ENCODE data around the gene MAFG. TPM values are rescaled to one million over a fixed set of nuclear protein-coding genes. Genes with fewer than 3 reads are reported as not detected.
A peak's percentile ranks its signal among the peaks of the same experiment; 100 is the strongest.

Gene MAFG
- total RNA-seq, 1 experiment from 2014 or later = 29.8 TPM

GRCh38 chr17:81935709-81936084 lies 8.2 kb upstream of the MAFG start:
- peaks cover 15% of the 10 kb centered on the region; the same call in 1 of the 2 replicates for H3K4me1 Mint-ChIP-seq
- no peak for TF ChIP-seq KAT7 (CRISPR knock-in tag; IDR thresholded peaks at IDR 0.05; ENCODE audit: borderline replicate concordance)
- TF ChIP-seq FOXP4 (CRISPR knock-in tag; IDR thresholded peaks at IDR 0.05) = no peak
- no peak for TF ChIP-seq NFATC4 (CRISPR knock-in tag; IDR thresholded peaks at IDR 0.05)
- no peak for TF ChIP-seq ZNF425 (CRISPR knock-in tag; conservative IDR thresholded peaks at IDR 0.05)
- no peak for DNase-seq (ENCODE audit: low spot score)
- CTCF ChIA-PET = interaction anchor here (1.3 to 2.1 kb wide), 3 partner anchors 8 to 95 kb away, joined by 3 to 8 read pairs (median 5); partner anchors contain the start of genes MAFG and RAC3
- H3K9me3 Mint-ChIP-seq = no peaks in the 10 kb centered on the region
- POLR2A ChIA-PET = no interaction called here
- peaks cover 10% of the 10 kb centered on the region; the same call in 1 of the 2 replicates for H3K36me3 Mint-ChIP-seq
- peak overlapping the region; percentile 88 for H3K4me3 Mint-ChIP-seq
- ATAC-seq = no peak
- no peak overlapping the region for H3K27ac Mint-ChIP-seq
- peaks cover 6% of the 10 kb centered on the region for H3K27me3 Mint-ChIP-seq (ENCODE audit: low read depth)

DNA sequence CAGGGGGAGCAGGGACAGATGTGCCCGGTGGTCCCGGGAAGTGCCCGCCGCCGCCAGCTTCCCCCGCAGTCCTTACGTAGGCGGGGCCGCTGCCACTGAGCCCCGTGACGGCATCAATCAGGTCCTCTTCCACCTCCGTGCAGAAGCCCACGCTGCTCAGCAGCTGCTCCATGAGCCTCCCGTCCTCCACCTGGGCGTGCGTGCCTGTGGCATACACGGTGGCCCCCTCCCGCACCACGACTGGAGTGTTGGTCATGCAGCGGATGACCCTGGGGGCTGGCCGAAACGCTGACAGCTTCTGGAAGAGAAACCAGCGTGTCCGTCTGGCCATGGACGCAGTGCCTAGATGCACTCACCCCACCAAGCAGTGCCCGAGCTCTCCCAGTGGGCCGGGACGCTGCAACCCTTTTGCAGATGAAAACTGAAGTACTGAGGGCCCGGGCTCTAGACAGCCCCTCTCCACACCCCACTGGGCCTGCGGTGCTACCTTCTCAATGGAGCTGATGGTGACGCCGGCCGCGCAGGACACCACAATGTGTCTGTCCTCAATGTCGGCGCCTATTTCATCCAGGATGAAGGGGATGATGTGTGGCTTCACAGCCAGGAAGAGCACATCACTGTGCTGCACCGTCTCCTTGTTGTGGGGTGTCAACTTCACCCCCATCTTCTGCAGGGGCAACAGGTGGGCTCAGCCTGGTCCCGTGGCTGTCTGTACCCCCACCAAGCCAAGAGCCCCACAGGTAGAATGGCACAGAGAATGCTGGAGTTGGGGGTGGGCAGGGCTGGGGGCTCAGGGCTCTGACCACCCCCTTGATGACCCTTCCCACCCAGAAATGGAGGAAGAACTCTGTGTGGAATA lies 7.5 kb upstream of the MAFG start:
- ChIA-PET POLR2A (interaction anchor here (1.0 kb wide), 1 partner anchor 143 kb away, joined by 3 read pairs; no protein-coding TSS in a partner anchor), CTCF (interaction anchor here (0.7 to 1.4 kb wide), 2 partner anchors 85 to 96 kb away, joined by 5 read pairs; partner anchors contain the start of gene RAC3)
- Mint-ChIP-seq H3K27me3 (ENCODE audit: low read depth) (peaks cover 5% of the 10 kb centered on the region), H3K9me3 (no peaks in the 10 kb centered on the region), H3K4me3 (peak overlapping the region; percentile 88), H3K27ac (no peak overlapping the region), H3K36me3 (peaks cover 10% of the 10 kb centered on the region; the same call in 1 of the 2 replicates), H3K4me1 (peaks cover 15% of the 10 kb centered on the region; the same call in 1 of the 2 replicates)
- TF ChIP-seq SP1 (CRISPR knock-in tag; conservative IDR thresholded peaks at IDR 0.05) (no peak), HMGXB4 (CRISPR knock-in tag; IDR thresholded peaks at IDR 0.05) (no peak)
- ATAC-seq (no peak), DNase-seq (ENCODE audit: low spot score) (no peak)

DNA sequence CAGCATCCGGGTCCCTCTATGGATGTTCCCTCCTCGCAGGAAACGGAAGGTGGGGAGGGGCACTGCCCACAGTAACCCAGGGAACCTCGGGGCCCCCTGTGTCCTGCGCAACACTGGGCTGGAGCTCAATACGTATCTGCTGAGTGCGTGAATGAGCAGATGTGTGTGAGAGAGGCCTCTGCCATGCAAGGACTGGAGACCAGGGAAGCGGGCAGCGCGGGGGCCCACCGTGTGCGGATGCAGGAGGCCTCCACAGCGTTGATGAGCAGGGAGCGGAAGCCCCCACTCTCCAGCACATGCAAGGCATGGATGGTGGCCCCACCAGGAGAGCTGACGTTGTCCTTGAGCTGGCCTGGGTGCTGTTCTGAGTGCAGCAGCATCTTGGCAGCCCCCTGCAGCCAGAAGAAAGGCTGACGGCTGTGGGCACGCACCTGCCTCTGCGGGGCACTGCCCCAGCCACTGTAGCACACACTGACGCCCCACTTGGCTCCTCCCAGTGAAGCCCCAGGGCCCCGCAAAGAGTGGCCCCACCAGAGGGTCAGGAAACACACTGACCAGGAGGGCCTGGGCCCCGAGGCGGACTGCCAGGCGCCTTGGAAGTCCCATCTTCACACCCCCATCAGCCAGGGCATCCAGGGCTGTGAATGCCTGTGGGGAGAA lies 6.7 kb upstream of the MAFG start:
- Mint-ChIP-seq H3K4me1 (peaks cover 15% of the 10 kb centered on the region; the same call in 1 of the 2 replicates), H3K4me3 (no peak overlapping the region), H3K36me3 (peaks cover 10% of the 10 kb centered on the region; the same call in 1 of the 2 replicates), H3K27me3 (ENCODE audit: low read depth) (peaks cover 5% of the 10 kb centered on the region), H3K27ac (no peak overlapping the region), H3K9me3 (no peaks in the 10 kb centered on the region)
- ChIA-PET CTCF (interaction anchor here (0.5 to 0.7 kb wide), 2 partner anchors 86 to 136 kb away, joined by 4 to 5 read pairs; no protein-coding TSS in a partner anchor), POLR2A (interaction anchor here (0.8 to 1.5 kb wide), 3 partner anchors 11 to 143 kb away, joined by 3 to 9 read pairs (median 4); no protein-coding TSS in a partner anchor)
- no peak for DNase-seq (ENCODE audit: low spot score)
- ATAC-seq = no peak
- TF ChIP-seq HMGA2 (CRISPR knock-in tag; IDR thresholded peaks at IDR 0.05) = no peak
- TF ChIP-seq NFYB (CRISPR knock-in tag; conservative IDR thresholded peaks at IDR 0.05; ENCODE audit: low read depth) = no peak
- no peak for TF ChIP-seq ZNF232 (CRISPR knock-in tag; IDR thresholded peaks at IDR 0.05)
- no peak for TF ChIP-seq ATF3 (CRISPR knock-in tag; conservative IDR thresholded peaks at IDR 0.05)
- TF ChIP-seq JUN (CRISPR knock-in tag; IDR thresholded peaks at IDR 0.05) = no peak
- TF ChIP-seq CDX4 (CRISPR knock-in tag; IDR thresholded peaks at IDR 0.05; ENCODE audit: borderline replicate concordance) = no peak
- TF ChIP-seq, protein P1, sequence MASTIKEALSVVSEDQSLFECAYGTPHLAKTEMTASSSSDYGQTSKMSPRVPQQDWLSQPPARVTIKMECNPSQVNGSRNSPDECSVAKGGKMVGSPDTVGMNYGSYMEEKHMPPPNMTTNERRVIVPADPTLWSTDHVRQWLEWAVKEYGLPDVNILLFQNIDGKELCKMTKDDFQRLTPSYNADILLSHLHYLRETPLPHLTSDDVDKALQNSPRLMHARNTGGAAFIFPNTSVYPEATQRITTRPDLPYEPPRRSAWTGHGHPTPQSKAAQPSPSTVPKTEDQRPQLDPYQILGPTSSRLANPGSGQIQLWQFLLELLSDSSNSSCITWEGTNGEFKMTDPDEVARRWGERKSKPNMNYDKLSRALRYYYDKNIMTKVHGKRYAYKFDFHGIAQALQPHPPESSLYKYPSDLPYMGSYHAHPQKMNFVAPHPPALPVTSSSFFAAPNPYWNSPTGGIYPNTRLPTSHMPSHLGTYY (CRISPR knock-in tag; IDR thresholded peaks at IDR 0.05) = no peak
- TF ChIP-seq, protein P2, sequence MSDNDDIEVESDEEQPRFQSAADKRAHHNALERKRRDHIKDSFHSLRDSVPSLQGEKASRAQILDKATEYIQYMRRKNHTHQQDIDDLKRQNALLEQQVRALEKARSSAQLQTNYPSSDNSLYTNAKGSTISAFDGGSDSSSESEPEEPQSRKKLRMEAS (CRISPR knock-in tag; IDR thresholded peaks at IDR 0.05) = no peak

Measured in WTC11 (cell line).